OCI-LY1 (cell line): Measurements from ENCODE around the gene DYNLT4.

Experiments used
- EZH2 ChIP-seq: fragments of 200-600 bp; sonication (generic), shearing (Covaris generic); IDR thresholded peaks from 2 replicates; pipeline ENCODE4 v1.8.0; 2017; ENCODE audit warnings: borderline replicate concordance, mixed run types, mild to moderate bottlenecking, antibody characterized with exemption, low read length, moderate library complexity, mixed read lengths
- TF ChIP-seq, protein P1 (sequence below): fragments of 200-600 bp; sonication (generic), shearing (Covaris generic); IDR thresholded peaks from 2 replicates; pipeline ENCODE4 v1.5.1; 2017; ENCODE audit warnings: mild to moderate bottlenecking, antibody characterized with exemption, low read length, moderate library complexity, mixed read lengths

DNA sequence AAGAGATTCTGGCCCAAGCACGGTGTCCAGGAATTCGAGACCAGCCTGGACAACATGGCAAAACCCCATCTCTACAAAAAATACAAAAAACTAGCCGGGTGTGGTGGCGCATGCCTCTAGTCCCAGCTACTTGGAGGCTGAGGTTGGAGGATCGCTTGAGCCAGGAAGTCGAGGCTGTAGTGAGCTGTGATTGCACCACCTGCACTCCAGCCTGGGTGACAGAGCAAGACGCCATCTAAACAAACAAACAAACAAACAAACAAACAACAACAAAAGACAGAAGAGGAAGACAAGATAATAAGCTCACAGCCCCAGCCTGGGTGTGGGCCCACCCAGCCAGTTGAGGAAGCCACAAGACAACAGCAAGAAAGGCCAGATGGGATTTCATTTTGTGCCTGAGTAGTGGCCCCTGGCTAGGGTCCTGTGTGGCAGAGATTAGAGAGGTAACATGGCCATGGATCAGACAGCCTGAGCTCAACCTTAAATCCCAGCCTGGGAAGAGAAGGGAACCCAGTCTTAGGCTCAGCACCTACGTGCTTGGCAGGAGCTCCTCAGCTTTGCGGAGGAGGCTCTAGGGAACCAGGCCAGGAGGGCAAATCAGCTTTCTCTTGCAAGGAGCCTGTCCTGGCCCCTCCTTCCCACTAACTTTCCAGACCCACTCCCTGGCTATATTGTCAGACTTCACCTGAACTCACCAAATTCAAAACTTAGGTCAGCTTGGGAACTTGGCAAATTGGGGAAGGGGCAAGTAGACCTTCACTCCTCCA is 14.2 kb downstream of the DYNLT4 start:
- TF ChIP-seq, protein P1, sequence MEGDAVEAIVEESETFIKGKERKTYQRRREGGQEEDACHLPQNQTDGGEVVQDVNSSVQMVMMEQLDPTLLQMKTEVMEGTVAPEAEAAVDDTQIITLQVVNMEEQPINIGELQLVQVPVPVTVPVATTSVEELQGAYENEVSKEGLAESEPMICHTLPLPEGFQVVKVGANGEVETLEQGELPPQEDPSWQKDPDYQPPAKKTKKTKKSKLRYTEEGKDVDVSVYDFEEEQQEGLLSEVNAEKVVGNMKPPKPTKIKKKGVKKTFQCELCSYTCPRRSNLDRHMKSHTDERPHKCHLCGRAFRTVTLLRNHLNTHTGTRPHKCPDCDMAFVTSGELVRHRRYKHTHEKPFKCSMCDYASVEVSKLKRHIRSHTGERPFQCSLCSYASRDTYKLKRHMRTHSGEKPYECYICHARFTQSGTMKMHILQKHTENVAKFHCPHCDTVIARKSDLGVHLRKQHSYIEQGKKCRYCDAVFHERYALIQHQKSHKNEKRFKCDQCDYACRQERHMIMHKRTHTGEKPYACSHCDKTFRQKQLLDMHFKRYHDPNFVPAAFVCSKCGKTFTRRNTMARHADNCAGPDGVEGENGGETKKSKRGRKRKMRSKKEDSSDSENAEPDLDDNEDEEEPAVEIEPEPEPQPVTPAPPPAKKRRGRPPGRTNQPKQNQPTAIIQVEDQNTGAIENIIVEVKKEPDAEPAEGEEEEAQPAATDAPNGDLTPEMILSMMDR = no peak
- TF ChIP-seq EZH2 = no peak
